ENCODE measurements around the gene CPTP. TPM values are rescaled to one million over a fixed set of nuclear protein-coding genes. Genes with fewer than 3 reads are reported as not detected.

Gene CPTP
- total and polyA plus RNA-seq, 11 donors, result 50.7 to 226 (median 72.4) TPM

- Histone ChIP-seq H3K27ac (no peak overlapping the region), H3K36me3 (no peaks in the 10 kb centered on the region), H3K27me3 (peaks cover 0 to 23% (median 5%) of the 10 kb centered on the region in 9 donors), H3K4me3 (no peak overlapping the region), H3K4me1 (peaks cover 0 to 12% (median 0%) of the 10 kb centered on the region in 12 donors), H3K9me3 (no peaks in the 10 kb centered on the region)
- peak in 1 of 5 donors; percentile 19 for DNase-seq
- ATAC-seq, result no peak
- WGBS, 4 donors, result 84 to 89% (median 88%) methylated on average over 14 of the region's 14 CpGs
- no peak for TF ChIP-seq CTCF (IDR thresholded peaks at IDR 0.05)
- TF ChIP-seq POLR2A (IDR thresholded peaks at IDR 0.05), result no peak
- intact Hi-C loops (cut with DNase I), result no loop called here
Measured at GRCh38 chr1:1282998-1283397, 41.6 kb upstream of the CPTP start.

- Histone ChIP-seq H3K36me3 (no peaks in the 10 kb centered on the region), H3K4me3 (no peak overlapping the region), H3K27ac (no peak overlapping the region), H3K4me1 (peaks cover 0 to 12% (median 0%) of the 10 kb centered on the region in 12 donors), H3K9me3 (no peaks in the 10 kb centered on the region), H3K27me3 (peaks cover 0 to 23% (median 5%) of the 10 kb centered on the region in 9 donors)
- intact Hi-C loops (cut with DNase I), result no loop called here
- no peak for TF ChIP-seq POLR2A (IDR thresholded peaks at IDR 0.05)
- TF ChIP-seq CTCF (IDR thresholded peaks at IDR 0.05), result no peak
- 11 to 34% (median 14%) methylated on average over 1 to 8 of the region's 9 CpGs for WGBS, 4 donors
- peak in 2 of 5 donors; percentile 21 to 51 for DNase-seq
- ATAC-seq, result no peak
Measured at GRCh38 chr1:1283821-1284220, 40.8 kb upstream of the CPTP start.

GRCh38 chr1:1284221-1285101, 40.1 kb upstream of the CPTP start:
- peak in 2 of 5 donors; percentile 20 to 42 for DNase-seq
- Histone ChIP-seq H3K27ac (no peak overlapping the region), H3K9me3 (no peaks in the 10 kb centered on the region), H3K4me3 (no peak overlapping the region), H3K27me3 (peaks cover 0 to 23% (median 5%) of the 10 kb centered on the region in 9 donors), H3K4me1 (peaks cover 0 to 12% (median 0%) of the 10 kb centered on the region in 12 donors), H3K36me3 (no peaks in the 10 kb centered on the region)
- ATAC-seq, result no peak
- TF ChIP-seq POLR2A (IDR thresholded peaks at IDR 0.05), result no peak
- no peak for TF ChIP-seq CTCF (IDR thresholded peaks at IDR 0.05)
- intact Hi-C loops (cut with DNase I), result no loop called here
- WGBS, 4 donors, result 84 to 88% (median 85%) methylated on average over 16 to 32 of the region's 32 CpGs

GRCh38 chr1:1285102-1285571, 39.5 kb upstream of the CPTP start:
- H3K4me1 ChIP-seq, result peaks cover 0 to 12% (median 0%) of the 10 kb centered on the region in 12 donors
- no peaks in the 10 kb centered on the region for H3K36me3 ChIP-seq
- no peak for ATAC-seq
- peaks cover 0 to 23% (median 5%) of the 10 kb centered on the region in 9 donors for H3K27me3 ChIP-seq
- no peak overlapping the region for H3K27ac ChIP-seq
- H3K9me3 ChIP-seq, result no peaks in the 10 kb centered on the region
- intact Hi-C loops (cut with DNase I), result no loop called here
- WGBS, 4 donors, result 84 to 90% (median 87%) methylated on average over 9 to 22 of the region's 22 CpGs
- no peak overlapping the region for H3K4me3 ChIP-seq
- DNase-seq, result peak in 2 of 5 donors; percentile 24 to 58
- TF ChIP-seq POLR2A (IDR thresholded peaks at IDR 0.05) (no peak), CTCF (IDR thresholded peaks at IDR 0.05) (no peak)

Data from heart left ventricle (tissue), 16 donors.